ENCODE results near the gene SLC39A1. TPM values are rescaled to one million over a fixed set of nuclear protein-coding genes. Genes with fewer than 3 reads are reported as not detected.
A peak's percentile ranks its signal among the peaks of the same experiment; 100 is the strongest.

SLC39A1 gene
- total and polyA plus RNA-seq, 9 of the 15 experiments (the other 6 are each of a cell fraction or from before 2014, with no cell fraction given), result 9.9 to 81.1 (median 62.7) TPM

DNA sequence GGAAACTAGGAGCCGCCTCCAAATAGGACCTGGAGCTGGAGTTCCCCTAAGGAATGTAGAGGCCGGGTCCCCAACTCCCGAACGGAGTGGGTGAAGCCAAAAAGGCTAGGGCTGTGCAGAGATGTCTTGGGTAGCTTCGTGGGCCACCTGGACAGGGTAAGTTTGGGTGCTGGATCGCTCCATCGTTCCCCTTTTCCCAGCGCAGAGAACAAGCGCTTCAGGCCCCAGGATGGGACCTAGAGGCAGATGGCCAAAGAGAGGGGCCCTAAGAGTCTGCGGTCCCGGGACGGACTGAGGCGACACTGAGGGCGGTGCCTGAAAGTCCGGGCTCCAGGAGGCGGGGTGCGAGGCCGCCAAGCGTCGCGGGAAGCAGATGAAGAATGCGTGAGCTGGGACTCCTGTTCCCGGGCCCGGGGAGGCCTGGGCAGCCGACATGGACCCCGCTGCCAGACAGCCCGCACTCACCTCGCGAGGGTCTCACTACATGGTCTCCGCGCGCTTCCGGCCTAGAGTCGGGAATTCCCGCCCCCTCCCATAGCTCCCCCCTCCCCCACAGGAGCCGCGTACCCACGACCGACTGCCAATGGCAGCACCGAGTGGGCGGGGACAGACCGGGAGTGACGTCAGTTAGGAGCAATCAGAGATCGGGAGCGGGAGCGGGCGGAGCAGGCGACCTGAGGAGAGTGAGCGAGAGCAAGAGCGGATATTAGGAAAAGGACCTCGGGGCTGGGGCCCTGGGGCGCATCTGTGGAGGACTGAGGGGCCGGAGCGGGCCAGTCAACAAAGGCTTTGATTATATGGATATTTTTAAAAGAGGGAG, at the start of gene SLC39A1 (continued):
- TF ChIP-seq, protein P1, sequence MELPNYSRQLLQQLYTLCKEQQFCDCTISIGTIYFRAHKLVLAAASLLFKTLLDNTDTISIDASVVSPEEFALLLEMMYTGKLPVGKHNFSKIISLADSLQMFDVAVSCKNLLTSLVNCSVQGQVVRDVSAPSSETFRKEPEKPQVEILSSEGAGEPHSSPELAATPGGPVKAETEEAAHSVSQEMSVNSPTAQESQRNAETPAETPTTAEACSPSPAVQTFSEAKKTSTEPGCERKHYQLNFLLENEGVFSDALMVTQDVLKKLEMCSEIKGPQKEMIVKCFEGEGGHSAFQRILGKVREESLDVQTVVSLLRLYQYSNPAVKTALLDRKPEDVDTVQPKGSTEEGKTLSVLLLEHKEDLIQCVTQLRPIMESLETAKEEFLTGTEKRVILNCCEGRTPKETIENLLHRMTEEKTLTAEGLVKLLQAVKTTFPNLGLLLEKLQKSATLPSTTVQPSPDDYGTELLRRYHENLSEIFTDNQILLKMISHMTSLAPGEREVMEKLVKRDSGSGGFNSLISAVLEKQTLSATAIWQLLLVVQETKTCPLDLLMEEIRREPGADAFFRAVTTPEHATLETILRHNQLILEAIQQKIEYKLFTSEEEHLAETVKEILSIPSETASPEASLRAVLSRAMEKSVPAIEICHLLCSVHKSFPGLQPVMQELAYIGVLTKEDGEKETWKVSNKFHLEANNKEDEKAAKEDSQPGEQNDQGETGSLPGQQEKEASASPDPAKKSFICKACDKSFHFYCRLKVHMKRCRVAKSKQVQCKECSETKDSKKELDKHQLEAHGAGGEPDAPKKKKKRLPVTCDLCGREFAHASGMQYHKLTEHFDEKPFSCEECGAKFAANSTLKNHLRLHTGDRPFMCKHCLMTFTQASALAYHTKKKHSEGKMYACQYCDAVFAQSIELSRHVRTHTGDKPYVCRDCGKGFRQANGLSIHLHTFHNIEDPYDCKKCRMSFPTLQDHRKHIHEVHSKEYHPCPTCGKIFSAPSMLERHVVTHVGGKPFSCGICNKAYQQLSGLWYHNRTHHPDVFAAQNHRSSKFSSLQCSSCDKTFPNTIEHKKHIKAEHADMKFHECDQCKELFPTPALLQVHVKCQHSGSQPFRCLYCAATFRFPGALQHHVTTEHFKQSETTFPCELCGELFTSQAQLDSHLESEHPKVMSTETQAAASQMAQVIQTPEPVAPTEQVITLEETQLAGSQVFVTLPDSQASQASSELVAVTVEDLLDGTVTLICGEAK (IDR thresholded peaks at IDR 0.05), result 0 out of 2 replicates have a peak, but pooled peaks have one; percentile 15
- TF ChIP-seq, protein P1 (CRISPR knock-in tag; IDR thresholded peaks at IDR 0.05), result no peak
- TF ChIP-seq ZNF232 (CRISPR knock-in tag; IDR thresholded peaks at IDR 0.05), result no peak
- no peak for TF ChIP-seq SRSF3 (IDR thresholded peaks at IDR 0.05; ENCODE audit: insufficient read depth, low read length)
- TF ChIP-seq ZEB2 (IDR thresholded peaks at IDR 0.05), result no peak
- TF ChIP-seq FOS (IDR thresholded peaks at IDR 0.05; ENCODE audit: extremely low read depth, insufficient read length), result peak; percentile 74
- peak; percentile 84 for TF ChIP-seq ZFX (CRISPR knock-in tag; IDR thresholded peaks at IDR 0.05)
- TF ChIP-seq, protein P2, sequence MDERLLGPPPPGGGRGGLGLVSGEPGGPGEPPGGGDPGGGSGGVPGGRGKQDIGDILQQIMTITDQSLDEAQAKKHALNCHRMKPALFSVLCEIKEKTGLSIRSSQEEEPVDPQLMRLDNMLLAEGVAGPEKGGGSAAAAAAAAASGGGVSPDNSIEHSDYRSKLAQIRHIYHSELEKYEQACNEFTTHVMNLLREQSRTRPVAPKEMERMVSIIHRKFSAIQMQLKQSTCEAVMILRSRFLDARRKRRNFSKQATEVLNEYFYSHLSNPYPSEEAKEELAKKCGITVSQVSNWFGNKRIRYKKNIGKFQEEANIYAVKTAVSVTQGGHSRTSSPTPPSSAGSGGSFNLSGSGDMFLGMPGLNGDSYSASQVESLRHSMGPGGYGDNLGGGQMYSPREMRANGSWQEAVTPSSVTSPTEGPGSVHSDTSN (CRISPR knock-in tag; IDR thresholded peaks at IDR 0.05; ENCODE audit: low read depth), result peak; percentile 86
- TF ChIP-seq, protein P2 (tag; conservative IDR thresholded peaks at IDR 0.05; ENCODE audit: low read depth), result peak; percentile 96
- TF ChIP-seq ZNF778 (CRISPR knock-in tag; IDR thresholded peaks at IDR 0.05), result no peak
- no peak for TF ChIP-seq ILK (tag; IDR thresholded peaks at IDR 0.05; ENCODE audit: borderline replicate concordance, low read depth)
- TF ChIP-seq NR2C2 (CRISPR knock-in tag; IDR thresholded peaks at IDR 0.05), result no peak
- peak; percentile 43; the same call in 1 of the 2 replicates for TF ChIP-seq NR2C2 (tag; IDR thresholded peaks at IDR 0.05)
- no peak for TF ChIP-seq SIN3B (IDR thresholded peaks at IDR 0.05; ENCODE audit: low read depth)
